T-helper 2 cell (primary cell): ENCODE results near the gene SNTG2.

ENCODE experiments used
- DNase-seq, 5 experiments: peaks; one replicate each; pipeline versions ENCODE4 v3.0.0 to v3.0.0-alpha.2; 2012 to 2022

The SNTG2 gene

DNA sequence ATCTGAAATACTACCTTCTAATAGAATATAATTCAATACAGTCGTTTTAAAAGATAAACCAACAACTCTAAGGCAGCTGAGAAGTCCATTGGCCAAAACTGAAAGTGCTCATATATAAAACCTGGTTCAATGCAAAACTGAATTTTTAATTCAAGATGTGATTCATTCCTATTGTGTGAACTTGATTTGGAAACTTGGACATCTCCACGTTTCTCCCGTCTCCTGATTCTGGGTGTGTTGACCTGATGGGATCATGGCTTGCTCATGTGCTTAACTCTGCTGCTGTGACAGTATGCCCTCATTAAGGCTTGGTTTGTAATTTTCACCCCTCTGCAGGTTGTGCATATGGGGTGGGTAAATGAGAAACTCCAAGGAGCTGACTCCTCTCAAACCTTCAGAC is 296.3 kb downstream of the SNTG2 start:
- no peak for DNase-seq

DNA sequence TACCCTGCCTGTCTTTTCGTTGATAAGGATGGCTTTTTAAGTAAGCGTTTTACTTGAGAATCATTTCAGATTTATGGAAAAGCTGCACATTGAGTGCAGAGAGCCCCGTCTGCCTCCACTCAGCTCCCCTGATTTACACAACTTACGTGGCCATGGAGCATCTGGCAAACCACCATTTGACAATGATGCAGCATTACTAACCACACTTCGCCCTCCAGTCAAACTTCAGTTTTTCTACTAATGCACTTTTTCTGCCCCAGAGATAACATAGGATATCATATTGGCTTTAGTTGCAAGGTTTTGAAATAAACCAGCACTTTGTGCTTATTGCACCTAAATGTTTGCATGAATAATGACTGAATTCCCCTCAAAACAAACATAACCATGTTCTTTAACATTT is 297.5 kb downstream of the SNTG2 start:
- no peak for DNase-seq

DNA sequence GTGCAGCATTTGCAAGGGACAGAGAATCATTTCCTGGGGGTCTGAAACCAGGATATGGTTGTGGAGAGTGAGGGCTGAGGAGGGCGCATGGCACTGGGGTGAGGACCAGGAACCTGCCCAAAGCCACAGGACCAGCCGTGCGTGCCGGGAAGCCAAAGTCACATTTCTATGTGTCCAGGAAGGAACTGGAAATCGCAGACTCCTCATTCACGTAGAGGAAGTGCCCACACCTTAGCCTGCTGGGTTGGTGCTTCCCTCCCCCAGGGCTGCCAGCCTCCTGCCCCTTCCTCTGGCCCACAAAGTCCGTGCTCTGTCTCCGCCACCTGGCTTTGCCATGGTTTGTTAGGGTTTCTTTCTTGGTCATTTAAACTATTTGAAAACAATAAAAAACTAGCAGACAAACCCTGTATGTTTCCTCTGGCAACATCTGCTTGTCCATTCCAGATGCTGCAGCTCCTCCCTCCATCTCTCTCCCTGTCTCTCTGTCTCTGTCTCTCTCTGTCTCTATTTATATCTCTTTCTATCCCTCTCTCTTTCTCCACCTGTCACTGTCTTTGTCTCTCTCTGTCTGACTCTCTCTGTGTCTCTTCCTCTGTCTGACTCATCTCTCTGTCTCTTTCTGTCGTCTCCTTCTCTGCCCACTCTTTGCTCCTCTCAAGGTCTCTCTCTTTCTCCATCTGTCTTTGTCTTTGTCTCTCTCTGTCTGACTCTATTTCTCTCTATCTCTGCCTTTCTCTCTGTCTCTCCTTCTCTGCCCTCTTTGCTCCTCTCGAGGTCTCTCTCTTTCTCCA is 299.4 kb downstream of the SNTG2 start:
- no peak for DNase-seq

GRCh38 chr2:1251520-1251919 is 300.9 kb downstream of the SNTG2 start:
- DNase-seq: no peak

GRCh38 chr2:1253629-1254028 is 303.0 kb downstream of the SNTG2 start:
- no peak for DNase-seq

DNA sequence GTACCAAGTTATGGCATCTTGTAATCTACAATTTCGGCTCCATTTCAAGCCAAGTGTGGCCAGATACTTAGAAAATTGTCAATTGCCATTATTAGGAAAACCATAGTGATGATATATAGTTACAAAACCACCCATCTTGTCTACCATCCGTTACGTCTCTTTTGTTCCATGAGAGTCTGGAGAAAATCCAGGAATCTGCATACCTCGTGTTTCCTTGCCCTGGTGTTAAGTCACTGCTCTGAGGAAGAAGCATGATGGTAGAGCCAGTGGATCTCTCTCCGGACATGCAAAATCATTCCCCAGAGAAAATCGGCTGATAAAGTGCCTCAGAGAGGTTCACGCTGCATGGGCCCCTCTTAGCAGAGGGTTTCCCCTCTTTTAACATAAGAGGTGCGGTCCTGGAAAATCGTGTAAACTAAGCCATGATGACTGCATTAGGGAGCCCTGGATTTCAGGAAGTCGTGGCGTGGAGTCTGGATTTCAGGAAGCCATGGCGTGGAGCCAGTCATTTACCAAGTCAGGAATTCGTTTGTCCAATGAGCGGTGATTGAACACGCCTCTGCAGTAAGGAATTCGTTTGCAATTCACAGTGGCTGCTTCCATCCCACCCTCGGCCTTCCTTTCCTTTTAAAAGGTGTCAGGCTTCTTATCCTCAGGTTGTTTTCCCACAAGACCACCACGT is 304.2 kb downstream of the SNTG2 start:
- DNase-seq: no peak

DNA sequence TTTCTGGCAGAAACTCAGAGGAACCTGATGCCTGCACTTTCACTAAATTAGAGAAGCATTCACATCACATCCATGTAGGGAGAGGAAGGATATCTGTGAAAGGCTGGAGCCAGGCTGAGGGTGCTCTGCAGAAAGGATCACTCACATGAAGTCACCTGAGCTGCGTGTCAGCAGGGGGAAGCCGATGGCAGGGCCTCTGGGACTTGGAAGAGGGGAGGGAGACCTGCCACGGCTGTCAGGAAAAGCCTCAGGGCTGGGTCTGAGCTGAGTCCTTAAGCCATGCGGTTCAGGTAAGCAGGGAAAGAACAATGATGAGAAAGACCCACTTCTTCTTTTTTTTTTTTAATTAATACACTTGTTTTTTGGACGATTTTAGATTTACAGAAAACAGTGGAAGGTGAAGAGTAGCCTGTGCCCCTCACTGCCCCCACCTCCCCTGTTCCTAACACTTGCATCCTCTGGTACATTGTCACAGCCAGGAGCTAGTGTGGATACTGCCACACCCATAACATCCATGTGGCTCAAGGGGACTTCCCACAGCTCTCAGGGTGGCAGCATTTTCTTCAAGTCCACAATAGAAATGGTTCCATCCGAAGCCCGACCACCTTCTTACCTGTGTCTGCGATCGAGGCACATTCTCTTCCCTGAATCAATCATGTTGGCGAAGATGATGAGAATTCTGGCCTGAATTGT is 306.1 kb downstream of the SNTG2 start:
- no peak for DNase-seq

DNA sequence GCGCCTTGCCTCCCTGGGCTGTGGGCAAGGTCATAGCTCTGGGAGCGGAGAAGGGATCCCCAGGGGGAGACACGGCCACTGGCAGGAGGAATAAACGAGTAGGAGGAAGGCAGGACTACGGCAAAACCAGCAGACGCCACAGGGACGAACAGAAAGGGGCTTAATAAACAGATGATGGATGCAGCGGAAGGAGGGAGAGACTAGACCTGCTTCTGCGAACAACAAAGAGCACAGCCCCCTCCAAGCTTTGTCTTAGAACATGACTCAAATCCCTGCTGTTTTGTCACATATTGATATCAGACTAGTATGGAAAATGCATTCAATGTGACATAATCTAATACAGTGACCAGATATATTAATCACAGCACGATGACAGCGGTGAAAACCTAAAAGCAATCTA is 306.7 kb downstream of the SNTG2 start:
- no peak for DNase-seq

GRCh38 chr2:1259746-1260145 is 309.1 kb downstream of the SNTG2 start:
- DNase-seq: no peak

DNA sequence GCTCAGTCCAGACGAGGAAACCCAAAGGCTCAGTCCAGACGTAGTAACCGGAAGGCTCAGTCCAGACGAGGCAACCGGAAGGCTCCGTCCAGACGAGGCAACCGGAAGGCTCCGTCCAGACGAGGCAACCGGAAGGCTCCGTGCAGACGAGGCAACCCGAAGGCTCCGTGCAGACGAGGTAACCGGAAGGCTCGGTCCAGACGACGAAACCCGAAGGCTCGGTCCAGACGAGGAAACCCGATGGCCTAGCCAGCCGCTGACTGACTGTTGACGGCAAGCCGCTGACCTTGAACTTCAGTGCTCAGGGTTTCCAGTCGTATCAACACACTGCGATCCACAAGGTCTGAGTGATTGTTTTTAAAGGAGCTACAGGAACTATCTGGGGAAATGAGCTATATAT is 312.0 kb downstream of the SNTG2 start:
- no peak for DNase-seq

DNA sequence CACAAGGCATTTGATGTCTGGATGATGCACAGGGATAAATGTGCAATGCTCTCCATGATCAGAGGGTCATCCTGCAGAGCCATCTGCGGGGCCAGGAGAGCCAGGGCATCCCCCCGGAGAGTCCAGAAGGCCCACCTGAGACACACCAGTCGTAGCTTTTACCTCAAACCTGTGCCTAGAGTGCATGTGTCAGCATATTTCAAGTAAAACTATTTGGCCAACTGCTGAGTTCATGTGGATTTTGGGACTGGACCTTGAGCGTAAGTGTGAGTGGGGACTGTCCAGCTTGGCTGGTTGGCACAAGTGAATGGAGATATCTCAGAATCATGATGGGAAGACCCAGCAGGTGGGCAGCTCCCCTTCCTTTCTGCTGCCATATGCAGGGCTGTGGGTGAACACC is 314.8 kb downstream of the SNTG2 start:
- DNase-seq: no peak

GRCh38 chr2:1266351-1266750 is 315.7 kb downstream of the SNTG2 start:
- DNase-seq: no peak

DNA sequence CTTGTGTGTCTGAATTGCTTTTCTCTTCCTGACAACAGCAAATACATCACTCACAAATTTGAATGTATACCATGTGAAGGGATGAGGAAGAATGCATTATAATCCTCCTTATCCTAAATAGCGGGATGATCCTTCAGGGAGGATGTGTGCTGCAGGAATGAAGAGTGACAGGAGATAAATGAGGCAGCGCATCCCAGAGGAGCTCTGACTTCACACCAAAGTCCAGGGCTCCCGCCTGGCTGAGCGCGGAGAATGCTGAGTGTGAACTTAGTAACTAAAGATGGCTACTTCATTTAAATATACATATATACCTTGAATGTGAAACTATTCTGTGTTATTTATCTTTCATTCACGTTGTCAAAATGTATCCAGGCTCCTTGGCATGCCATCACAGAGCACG is 317.4 kb downstream of the SNTG2 start:
- DNase-seq: no peak

DNA sequence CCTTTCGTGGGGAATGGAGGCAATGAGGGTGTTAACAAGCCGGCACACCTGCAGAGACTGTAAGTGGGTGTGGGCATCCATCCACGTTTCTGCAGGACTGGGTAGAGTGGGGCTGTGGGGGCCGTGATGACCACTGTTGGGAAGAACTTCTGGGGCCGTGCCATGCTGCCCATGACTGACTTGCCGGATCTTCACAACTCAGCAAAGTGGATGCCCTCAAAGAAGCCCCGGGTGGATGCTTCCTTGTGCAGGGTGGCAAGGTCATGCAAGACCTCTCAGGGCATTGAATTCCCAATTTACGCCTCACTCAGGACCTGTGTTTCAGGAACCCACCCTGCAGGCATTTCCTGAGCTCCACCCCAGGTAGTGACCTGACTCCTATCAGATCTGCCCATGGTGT is 319.2 kb downstream of the SNTG2 start:
- DNase-seq: no peak

DNA sequence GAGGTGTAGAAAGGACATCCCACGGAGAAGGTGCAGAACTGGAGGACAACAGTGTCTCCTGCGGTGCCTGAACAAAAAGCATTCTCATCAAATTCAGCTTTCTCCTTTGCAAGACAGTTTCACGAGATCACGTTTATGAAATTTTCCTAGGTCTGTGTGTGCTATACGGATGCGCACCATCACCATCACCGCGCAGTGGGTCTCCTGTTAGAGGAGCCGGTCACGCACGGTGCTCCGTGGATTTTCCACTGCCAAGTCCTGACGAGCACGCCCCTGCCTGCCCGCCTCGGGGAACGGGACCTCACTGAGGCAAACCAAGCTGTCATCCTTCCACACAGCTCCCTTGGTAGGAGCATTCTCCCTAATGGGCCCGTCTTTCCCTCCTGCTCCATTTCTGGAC is 322.2 kb downstream of the SNTG2 start:
- DNase-seq: no peak

DNA sequence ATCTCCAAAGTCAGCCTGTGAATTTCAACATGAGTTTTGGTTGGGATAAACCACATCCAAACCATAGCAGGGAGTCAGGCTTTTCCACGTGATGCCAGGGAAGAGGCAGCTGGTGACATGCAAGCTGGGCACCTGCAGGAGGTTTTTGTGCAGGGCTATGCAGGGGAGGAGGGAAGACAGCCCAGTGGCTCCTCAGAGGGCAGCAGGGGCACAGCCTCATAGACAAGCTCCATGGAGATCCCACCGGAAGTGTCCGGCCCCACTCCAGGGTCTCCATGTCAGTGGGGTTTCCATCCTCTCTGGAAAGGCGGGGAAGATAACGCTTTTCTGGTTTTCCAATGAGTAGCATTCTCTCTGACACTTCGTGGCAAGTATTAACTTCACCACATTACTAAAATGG is 327.0 kb downstream of the SNTG2 start:
- DNase-seq: no peak

DNA sequence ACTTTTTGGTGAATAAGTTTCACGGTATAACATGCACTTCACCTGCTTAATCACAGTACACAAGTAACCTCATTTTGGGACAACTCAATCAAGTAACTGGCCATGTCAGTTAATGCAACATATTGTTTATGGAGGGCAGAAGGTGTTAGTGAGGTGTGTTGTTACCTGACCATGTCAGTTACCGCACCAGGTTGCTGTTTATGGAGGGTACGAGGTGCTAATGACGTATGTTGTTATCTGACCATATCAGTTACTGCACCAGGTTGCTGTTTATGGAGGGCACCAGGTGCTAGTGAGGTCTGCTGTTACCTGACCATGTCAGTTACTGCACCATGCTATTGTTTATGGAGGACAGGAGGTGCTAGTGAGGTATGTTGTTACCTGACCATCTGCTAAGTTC is 327.5 kb downstream of the SNTG2 start:
- DNase-seq: no peak

DNA sequence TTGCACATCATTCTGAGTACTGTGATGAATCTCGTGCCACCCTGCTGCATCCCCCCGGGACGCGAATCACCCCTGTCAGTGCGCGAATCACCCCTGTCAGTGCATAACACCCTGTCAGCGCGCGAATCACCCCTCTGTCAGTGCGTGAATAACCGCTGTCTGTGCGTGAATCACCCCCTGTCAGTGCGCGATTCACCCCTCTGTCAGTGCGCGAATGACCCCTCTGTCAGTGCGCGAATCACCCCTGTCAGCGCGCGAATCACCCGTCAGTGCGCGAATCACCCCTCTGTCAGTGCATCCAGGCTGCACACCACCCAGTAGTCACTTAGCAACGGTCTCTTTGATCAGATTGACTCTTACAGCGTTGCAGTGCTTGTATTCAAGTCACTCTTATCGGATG is 328.2 kb downstream of the SNTG2 start:
- DNase-seq: no peak

GRCh38 chr2:1282552-1282951 is 331.9 kb downstream of the SNTG2 start:
- DNase-seq: no peak

- DNase-seq: no peak
Observed at GRCh38 chr2:1283020-1283801, 332.6 kb downstream of the SNTG2 start.

DNA sequence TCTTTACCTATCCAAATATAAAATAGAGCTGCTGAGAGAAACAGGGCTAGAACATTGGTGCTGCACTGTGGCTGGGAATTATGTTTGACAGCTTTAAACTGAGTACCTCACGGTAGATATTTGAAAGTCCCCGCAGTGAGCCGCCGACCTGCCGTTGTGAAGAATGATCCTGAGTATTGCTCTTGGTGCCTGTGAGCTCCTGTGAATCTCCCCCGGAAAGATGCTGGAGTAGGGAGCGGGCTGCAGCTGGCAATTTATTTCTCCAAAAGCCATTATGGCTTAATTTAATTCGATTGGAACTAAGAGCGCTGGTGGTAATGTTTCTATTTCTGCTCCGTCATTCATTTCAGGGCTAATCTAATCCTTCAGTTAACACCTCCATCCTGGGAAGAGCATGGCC is 333.2 kb downstream of the SNTG2 start:
- DNase-seq: no peak

DNA sequence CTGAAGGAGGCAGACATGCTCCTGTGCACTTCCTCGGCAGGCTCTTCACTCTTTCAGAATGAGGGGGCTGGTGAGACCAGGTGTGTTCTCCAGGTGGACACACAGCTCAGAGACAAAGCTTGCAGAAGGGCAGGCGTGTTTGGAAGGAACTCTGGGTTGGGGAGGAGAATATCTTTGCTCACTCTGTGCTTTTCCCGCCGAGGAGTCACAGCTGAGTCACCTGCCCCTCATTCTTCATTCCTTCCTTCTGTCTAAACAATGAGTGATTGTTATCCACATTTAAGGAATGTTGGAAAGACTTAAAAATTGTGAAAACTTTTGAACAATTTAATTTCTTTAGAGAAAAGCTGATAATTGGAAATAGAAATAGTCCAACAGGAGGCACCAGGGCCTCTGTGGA is 336.3 kb downstream of the SNTG2 start:
- DNase-seq: no peak

DNA sequence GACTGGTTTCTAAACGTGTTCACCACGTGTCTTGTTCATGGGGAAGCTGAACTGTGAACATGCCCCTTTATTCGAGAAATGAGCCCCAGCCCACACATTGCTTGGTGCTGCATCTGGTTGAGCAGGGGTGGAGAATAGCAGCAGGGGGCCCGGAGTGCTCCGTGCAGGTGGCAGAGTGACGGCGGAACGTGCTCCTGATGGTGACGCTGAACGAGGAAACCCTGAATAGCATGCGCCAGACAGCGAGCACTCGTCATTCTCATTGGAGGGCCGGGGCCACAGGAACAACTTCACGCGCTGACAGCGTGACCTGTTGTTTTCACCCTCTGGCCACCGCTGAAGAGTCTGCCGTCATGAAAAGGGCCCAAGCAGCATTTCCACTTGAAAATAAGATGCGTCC is 336.8 kb downstream of the SNTG2 start:
- DNase-seq: no peak
